Measurements from ENCODE around the gene AGPS. TPM values are rescaled to one million over a fixed set of nuclear protein-coding genes. Genes with fewer than 3 reads are reported as not detected.

The AGPS gene
- total and polyA plus RNA-seq, 2 experiments from 2014 or later, result 22.9 to 36.7 TPM

DNA sequence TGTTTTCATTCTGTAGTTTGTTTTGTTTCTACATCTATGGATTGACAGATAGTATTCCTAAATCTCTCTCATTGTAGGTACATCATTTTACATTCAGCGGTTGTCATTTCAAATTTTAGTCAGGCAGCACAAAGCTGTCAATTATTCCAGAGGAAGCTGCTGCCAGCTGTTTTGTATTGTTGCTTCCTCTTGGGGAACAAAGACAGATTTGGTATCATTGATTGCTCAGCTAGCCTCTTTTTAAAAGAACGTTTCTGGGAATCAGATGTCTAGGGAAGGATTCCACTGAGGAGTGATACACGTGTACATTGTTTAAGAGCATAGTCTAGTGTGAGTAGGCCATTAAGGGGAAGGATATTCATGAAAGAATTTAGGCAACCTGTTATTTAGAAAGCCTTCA is 145.8 kb downstream of the AGPS start:
- Histone ChIP-seq H3K36me3 (ENCODE audit: low read depth) (no peaks in the 10 kb centered on the region), H4K20me1 (ENCODE audit: insufficient read depth) (no peaks in the 10 kb centered on the region), H3K27me3 (replicated peaks; ENCODE audit: insufficient read depth) (no peaks in the 10 kb centered on the region), H3K9me2 (ENCODE audit: insufficient read depth) (no peaks in the 10 kb centered on the region), H3F3A (ENCODE audit: insufficient read depth) (peaks cover 17% of the 10 kb centered on the region), H3K27ac (no peak overlapping the region), H3K79me2 (ENCODE audit: insufficient read depth) (no peaks in the 10 kb centered on the region), H3K4me2 (ENCODE audit: unreplicated experiment) (no peak overlapping the region), H3K9me3 (ENCODE audit: low read depth) (no peaks in the 10 kb centered on the region), H3K4me1 (ENCODE audit: insufficient read depth) (peaks cover 11% of the 10 kb centered on the region), H3K4me3 (no peak overlapping the region), H3K9ac (no peak overlapping the region), H2AFZ (no peak overlapping the region)
- in situ Hi-C loops (cut with MboI), result no loop called here
- WGBS, 2 experiments (ENCODE audit: low coverage in 1 of 2, low lambda C conversion rate in 2 of 2, missing lambda C conversion rate in 2 of 2), result 28 to 37% methylated on average over 3 of the region's 3 CpGs
- no peak for TF ChIP-seq EZH2 (IDR thresholded peaks at IDR 0.05; ENCODE audit: insufficient read depth, poor library complexity, severe bottlenecking)
- no peak for TF ChIP-seq EZH2phosphoT487 (IDR thresholded peaks at IDR 0.05; ENCODE audit: insufficient read depth, low read depth)
- DNase-seq, result no peak

DNA sequence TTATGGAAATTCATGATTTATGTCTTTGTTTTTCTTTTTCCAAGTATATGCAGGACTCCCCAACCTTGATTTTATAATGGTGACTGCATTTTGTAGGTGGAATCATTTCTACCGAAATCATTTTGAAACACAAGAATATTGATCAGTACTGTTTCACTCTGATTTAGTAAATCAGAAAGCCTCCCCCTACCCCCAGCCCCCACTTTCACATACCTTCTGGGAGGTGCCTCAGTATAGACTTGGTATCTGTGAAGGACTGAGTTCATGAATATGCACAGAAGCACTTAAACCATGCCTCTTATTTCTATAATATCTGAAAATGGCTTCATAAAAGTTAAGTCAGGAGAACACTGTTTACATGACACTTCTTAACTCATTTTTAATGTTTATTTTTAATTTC is 147.7 kb downstream of the AGPS start:
- in situ Hi-C loops (cut with MboI), result no loop called here
- H3K27ac ChIP-seq, result no peak overlapping the region
- peaks cover 28% of the 10 kb centered on the region for H3F3A ChIP-seq (ENCODE audit: insufficient read depth)
- no peak overlapping the region for H2AFZ ChIP-seq
- no peak for DNase-seq
- H3K79me2 ChIP-seq (ENCODE audit: insufficient read depth), result no peaks in the 10 kb centered on the region
- no peaks in the 10 kb centered on the region for H3K9me3 ChIP-seq (ENCODE audit: low read depth)
- no peaks in the 10 kb centered on the region for H3K27me3 ChIP-seq (replicated peaks; ENCODE audit: insufficient read depth)
- H3K4me3 ChIP-seq, result no peak overlapping the region
- no peak for TF ChIP-seq EZH2phosphoT487 (IDR thresholded peaks at IDR 0.05; ENCODE audit: insufficient read depth, low read depth)
- TF ChIP-seq EZH2 (IDR thresholded peaks at IDR 0.05; ENCODE audit: insufficient read depth, poor library complexity, severe bottlenecking), result no peak
- 97 to 100% methylated on average over 1 of the region's 1 CpG for WGBS, 2 experiments (ENCODE audit: low coverage in 1 of 2, low lambda C conversion rate in 2 of 2, missing lambda C conversion rate in 2 of 2)
- no peaks in the 10 kb centered on the region for H3K9me2 ChIP-seq (ENCODE audit: insufficient read depth)
- H3K4me2 ChIP-seq (ENCODE audit: unreplicated experiment), result no peak overlapping the region
- H4K20me1 ChIP-seq (ENCODE audit: insufficient read depth), result no peaks in the 10 kb centered on the region
- H3K9ac ChIP-seq, result no peak overlapping the region
- H3K36me3 ChIP-seq (ENCODE audit: low read depth), result no peaks in the 10 kb centered on the region
- peaks cover 23% of the 10 kb centered on the region for H3K4me1 ChIP-seq (ENCODE audit: insufficient read depth)

DNA sequence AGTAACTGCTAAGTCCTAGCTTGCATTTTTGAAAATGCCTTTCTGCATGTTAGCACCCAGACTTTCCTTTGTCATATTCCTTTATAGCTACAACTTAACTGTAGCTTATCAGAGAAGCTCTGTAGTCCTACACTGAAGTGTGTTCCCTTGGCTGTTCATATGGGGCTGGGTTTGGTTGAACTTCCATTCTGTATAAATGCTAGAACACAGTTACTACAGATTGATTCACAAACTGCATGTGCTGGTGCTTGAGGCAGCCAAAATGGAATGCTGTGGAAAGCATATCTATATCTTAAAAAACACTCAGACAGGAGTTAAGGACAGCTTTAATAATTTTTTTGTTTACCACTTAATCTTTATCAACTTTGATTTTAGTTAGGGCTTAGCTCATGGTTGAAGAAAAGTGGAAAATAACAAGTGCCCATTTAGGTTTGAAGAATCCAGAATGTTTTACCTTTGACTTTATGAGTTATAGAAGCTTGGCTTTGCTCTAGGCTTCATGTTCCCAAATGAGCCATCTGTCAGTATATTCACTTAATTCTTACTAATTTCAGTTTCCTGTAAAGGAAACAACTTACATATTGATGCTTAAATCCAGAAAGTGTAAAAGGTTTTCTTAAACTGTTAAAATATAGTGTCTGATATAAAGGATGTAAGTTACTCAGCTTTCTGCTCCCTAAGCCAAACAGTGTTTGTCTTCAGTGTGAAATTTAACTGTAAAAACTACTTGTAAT is 148.9 kb downstream of the AGPS start:
- H3K27me3 ChIP-seq (replicated peaks; ENCODE audit: insufficient read depth), result no peaks in the 10 kb centered on the region
- no peaks in the 10 kb centered on the region for H3K9me3 ChIP-seq (ENCODE audit: low read depth)
- H3K4me3 ChIP-seq, result no peak overlapping the region
- no peaks in the 10 kb centered on the region for H3K9me2 ChIP-seq (ENCODE audit: insufficient read depth)
- H3K4me2 ChIP-seq (ENCODE audit: unreplicated experiment), result no peak overlapping the region
- no peak for TF ChIP-seq EZH2 (IDR thresholded peaks at IDR 0.05; ENCODE audit: insufficient read depth, poor library complexity, severe bottlenecking)
- TF ChIP-seq EZH2phosphoT487 (IDR thresholded peaks at IDR 0.05; ENCODE audit: insufficient read depth, low read depth), result no peak
- H4K20me1 ChIP-seq (ENCODE audit: insufficient read depth), result no peaks in the 10 kb centered on the region
- H3K36me3 ChIP-seq (ENCODE audit: low read depth), result no peaks in the 10 kb centered on the region
- no peak overlapping the region for H3K27ac ChIP-seq
- peaks cover 28% of the 10 kb centered on the region for H3F3A ChIP-seq (ENCODE audit: insufficient read depth)
- no peak overlapping the region for H3K9ac ChIP-seq
- H3K79me2 ChIP-seq (ENCODE audit: insufficient read depth), result no peaks in the 10 kb centered on the region
- peaks cover 23% of the 10 kb centered on the region for H3K4me1 ChIP-seq (ENCODE audit: insufficient read depth)
- no peak for DNase-seq
- in situ Hi-C loops (cut with MboI), result no loop called here
- H2AFZ ChIP-seq, result no peak overlapping the region

DNA sequence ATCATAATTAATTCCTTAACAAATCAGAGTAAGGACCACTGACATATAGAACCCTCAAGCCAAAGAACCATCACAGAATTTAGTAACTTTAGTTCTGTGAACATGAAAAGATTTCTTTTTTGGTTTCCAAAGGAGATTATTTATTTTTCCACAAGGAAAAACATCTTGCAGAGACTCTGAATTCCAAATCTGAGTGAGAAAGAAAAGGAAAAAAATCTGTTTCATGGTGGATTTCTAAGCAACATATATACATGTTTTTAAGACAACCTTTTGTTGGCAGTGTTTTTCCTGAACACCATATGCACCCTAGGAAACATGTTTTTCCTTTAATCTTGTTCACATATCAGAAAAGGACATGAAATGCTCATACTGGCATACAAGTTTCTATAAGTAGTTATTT is 149.8 kb downstream of the AGPS start:
- no peak overlapping the region for H3K4me3 ChIP-seq
- peaks cover 28% of the 10 kb centered on the region for H3F3A ChIP-seq (ENCODE audit: insufficient read depth)
- H3K36me3 ChIP-seq (ENCODE audit: low read depth), result no peaks in the 10 kb centered on the region
- no peaks in the 10 kb centered on the region for H3K27me3 ChIP-seq (replicated peaks; ENCODE audit: insufficient read depth)
- H3K4me2 ChIP-seq (ENCODE audit: unreplicated experiment), result no peak overlapping the region
- no peaks in the 10 kb centered on the region for H3K79me2 ChIP-seq (ENCODE audit: insufficient read depth)
- no peak for DNase-seq
- H3K9me2 ChIP-seq (ENCODE audit: insufficient read depth), result no peaks in the 10 kb centered on the region
- H3K4me1 ChIP-seq (ENCODE audit: insufficient read depth), result peaks cover 23% of the 10 kb centered on the region
- H3K27ac ChIP-seq, result peak overlapping the region; percentile 46; the same call in 1 of the 2 replicates
- TF ChIP-seq EZH2phosphoT487 (IDR thresholded peaks at IDR 0.05; ENCODE audit: insufficient read depth, low read depth) (no peak), EZH2 (IDR thresholded peaks at IDR 0.05; ENCODE audit: insufficient read depth, poor library complexity, severe bottlenecking) (no peak)
- in situ Hi-C loops (cut with MboI), result no loop called here
- H2AFZ ChIP-seq, result no peak overlapping the region
- H3K9me3 ChIP-seq (ENCODE audit: low read depth), result no peaks in the 10 kb centered on the region
- no peaks in the 10 kb centered on the region for H4K20me1 ChIP-seq (ENCODE audit: insufficient read depth)
- no peak overlapping the region for H3K9ac ChIP-seq

All from GM23248 (cell line).